GM12874 (cell line): ENCODE measurements around the gene PACS1.

Source experiments
- TF ChIP-seq, protein P1 (sequence below): IDR thresholded peaks from 2 replicates; pipeline ENCODE4 v1.5.1; 2011; ENCODE audit warnings: low read depth, mild to moderate bottlenecking, control low read depth, low read length, moderate library complexity; ENCODE audit not compliant: insufficient read depth

PACS1 gene

DNA sequence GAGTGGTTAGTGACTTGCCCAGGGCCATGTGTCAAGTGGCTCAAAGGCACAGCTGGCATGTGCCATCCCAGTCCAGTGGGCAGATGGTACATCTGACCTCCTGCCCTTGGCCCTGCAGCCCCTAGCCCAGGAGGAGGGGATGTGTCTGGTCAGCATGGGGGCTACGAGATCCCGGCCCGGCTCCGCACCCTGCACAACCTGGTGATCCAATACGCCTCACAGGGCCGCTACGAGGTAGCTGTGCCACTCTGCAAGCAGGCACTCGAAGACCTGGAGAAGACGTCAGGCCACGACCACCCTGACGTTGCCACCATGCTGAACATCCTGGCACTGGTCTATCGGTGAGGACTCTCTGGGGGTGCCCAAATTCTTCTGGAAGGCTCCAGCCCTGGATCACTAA, 192.6 kb downstream of the PACS1 start:
- TF ChIP-seq, protein P1, sequence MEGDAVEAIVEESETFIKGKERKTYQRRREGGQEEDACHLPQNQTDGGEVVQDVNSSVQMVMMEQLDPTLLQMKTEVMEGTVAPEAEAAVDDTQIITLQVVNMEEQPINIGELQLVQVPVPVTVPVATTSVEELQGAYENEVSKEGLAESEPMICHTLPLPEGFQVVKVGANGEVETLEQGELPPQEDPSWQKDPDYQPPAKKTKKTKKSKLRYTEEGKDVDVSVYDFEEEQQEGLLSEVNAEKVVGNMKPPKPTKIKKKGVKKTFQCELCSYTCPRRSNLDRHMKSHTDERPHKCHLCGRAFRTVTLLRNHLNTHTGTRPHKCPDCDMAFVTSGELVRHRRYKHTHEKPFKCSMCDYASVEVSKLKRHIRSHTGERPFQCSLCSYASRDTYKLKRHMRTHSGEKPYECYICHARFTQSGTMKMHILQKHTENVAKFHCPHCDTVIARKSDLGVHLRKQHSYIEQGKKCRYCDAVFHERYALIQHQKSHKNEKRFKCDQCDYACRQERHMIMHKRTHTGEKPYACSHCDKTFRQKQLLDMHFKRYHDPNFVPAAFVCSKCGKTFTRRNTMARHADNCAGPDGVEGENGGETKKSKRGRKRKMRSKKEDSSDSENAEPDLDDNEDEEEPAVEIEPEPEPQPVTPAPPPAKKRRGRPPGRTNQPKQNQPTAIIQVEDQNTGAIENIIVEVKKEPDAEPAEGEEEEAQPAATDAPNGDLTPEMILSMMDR = no peak

DNA sequence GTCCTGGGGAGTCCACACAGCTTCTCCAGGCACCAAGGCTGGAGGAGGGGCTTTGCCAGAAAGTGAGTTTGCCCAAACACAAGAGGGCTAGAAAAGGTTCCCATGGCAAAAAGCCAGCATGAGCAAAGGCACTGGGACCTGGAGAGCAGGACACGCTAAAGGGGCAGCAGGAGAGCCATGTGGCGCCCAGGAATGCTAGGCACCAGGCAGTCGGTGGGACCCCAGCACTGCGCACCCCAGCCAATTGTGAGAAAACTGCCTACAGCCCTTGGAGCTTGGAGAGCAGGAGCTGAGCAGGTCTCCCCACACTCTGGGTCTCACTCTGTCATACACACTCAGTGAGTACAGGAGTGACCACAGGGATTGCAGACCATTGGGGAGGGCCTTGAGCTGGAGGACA, 193.2 kb downstream of the PACS1 start:
- TF ChIP-seq, protein P1 = no peak

DNA sequence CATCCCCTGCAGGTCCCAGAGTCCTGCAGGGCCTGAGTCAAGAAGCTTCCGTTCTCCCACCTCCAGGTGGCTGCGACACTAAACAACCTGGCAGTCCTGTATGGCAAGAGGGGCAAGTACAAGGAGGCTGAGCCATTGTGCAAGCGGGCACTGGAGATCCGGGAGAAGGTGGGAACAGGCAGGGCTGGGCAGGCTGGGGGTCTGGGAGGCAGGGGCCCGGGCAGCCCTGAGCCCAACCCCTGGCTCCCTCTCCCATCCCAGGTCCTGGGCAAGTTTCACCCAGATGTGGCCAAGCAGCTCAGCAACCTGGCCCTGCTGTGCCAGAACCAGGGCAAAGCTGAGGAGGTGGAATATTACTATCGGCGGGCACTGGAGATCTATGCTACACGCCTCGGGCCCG, 193.7 kb downstream of the PACS1 start:
- TF ChIP-seq, protein P1 = no peak

DNA sequence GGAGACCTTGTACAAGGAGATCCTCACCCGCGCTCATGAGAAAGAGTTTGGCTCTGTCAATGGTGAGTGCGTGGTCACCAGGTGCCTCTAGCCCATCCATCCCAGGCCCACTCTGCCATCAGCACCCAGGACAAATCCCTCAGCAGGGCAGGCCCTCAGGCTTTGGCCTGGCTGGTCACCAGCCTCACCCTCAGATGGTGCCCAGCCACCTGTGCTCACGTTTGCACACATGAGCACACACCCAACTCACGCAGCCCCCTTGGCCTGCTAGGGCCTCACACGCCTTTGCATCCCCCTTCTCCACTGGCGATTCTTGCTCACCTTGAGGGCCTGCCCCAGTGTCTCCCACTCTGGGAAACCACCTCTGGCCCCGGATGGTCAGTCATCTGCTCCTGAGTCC, 194.3 kb downstream of the PACS1 start:
- TF ChIP-seq, protein P1 = no peak

DNA sequence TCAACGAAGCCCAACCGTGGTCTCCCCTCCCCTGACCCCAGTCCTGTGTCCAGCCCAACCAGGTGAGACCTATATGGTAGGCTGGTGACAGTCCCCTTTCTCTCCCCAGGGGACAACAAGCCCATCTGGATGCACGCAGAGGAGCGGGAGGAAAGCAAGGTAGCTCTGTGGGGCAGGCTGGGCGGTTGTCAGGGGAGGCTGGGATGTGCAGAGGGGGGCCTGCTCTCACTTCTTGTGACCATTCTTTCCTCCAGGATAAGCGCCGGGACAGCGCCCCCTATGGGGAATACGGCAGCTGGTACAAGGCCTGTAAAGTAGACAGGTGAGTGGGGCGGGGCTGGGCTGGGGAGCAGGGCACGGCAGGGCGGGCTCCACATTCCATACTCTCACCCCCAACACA, 194.8 kb downstream of the PACS1 start:
- TF ChIP-seq, protein P1 = peak; percentile 57

DNA sequence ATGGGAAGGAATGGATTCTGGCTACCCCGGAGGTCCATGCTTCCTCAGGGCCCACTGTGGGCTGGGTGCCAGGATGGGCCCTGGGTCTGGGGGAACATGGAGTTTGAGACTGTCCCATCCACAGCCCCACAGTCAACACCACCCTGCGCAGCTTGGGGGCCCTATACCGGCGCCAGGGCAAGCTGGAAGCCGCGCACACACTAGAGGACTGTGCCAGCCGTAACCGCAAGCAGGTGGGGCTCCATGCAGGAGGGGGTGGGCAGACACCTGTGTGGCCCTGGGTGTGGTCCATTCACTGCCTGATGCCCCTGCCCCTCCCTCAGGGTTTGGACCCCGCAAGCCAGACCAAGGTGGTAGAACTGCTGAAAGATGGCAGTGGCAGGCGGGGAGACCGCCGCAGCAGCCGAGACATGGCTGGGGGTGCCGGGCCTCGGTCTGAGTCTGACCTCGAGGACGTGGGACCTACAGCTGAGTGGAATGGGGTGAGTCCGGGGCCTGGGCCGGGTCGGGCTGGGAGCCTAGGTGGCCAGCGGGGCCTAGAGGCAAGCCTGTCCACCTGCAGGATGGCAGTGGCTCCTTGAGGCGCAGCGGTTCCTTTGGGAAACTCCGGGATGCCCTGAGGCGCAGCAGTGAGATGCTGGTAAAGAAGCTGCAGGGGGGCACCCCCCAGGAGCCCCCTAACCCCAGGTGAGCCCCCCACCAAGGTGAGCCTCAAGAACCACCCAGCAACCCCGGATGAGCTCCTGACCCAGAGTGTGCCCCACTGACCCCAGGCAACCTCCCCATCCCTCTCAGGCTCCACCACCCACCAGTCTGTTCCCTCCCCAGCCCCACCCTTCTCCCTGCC, 195.7 kb downstream of the PACS1 start:
- TF ChIP-seq, protein P1 = no peak

DNA sequence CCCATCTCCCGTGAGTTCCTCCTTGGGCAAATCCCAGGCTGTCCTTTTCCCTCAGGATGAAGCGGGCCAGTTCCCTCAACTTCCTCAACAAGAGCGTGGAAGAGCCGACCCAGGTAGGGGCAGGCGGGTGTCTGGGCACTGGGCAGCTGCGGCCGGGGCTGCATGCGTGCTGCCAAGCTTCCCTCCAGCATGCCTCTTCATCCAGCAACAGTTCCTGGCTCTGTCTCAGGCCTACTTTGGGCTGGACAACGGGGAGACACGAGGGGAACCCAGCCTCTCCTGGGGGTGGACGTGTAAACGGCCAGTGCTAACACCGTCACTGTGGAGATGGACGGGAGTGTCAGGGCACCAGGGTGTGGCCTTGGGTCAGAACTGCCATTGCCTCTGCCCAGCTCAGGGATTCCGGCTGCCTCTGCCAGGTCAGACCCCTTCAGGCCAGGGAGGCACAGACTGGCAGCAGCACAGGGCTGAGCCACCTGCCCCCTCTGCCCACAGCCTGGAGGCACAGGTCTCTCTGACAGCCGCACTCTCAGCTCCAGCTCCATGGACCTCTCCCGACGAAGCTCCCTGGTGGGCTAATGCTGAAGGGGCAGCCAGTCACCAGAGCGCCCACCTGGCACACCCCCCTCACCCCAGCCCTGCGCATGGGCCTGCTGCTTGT, 196.4 kb downstream of the PACS1 start:
- TF ChIP-seq, protein P1 = no peak
